Left ventricle myocardium inferior (tissue), 1 donor: Measurements from ENCODE around the gene PCDHA2. TPM values are rescaled to one million over a fixed set of nuclear protein-coding genes. Genes with fewer than 3 reads are reported as not detected.

Experiments
- DNase-seq: peaks from one replicate; pipeline ENCODE4 v3.0.0-alpha.2; 2020
- H3K27ac ChIP-seq: fragments of 200-600 bp; replicated peaks from 2 replicates; pipeline ENCODE4 v1.8.0; 2021
- H3K27me3 ChIP-seq: fragments of 200-600 bp; 2 replicates; pipeline ENCODE4 v1.8.0; 2021; ENCODE audit warnings: low read depth
- H3K36me3 ChIP-seq: fragments of 200-600 bp; 2 replicates; pipeline ENCODE4 v1.8.0; 2021
- H3K4me1 ChIP-seq: fragments of 200-600 bp; 2 replicates; pipeline ENCODE4 v1.8.0; 2021
- H3K4me3 ChIP-seq: fragments of 200-600 bp; 2 replicates; pipeline ENCODE4 v1.8.0; 2021; ENCODE audit warnings: mild to moderate bottlenecking, moderate library complexity
- H3K9me3 ChIP-seq: fragments of 200-600 bp; replicated peaks from 2 replicates; pipeline ENCODE4 v1.8.0; 2021
- intact Hi-C: fragments of 100-400 bp; cut with micrococcal nuclease; formaldehyde crosslinking; loops from one replicate; pipeline ENCODE4 v1.11.0; 2022
- long read RNA-seq: library from polyadenylated mRNA; unstranded; transcript quantifications from one replicate; pipeline ENCODE4 v2.0.0, GENCODE V29; 2021
- total RNA-seq: library from RNA; stranded (reverse); fragmentation: NEBNext Ultra II Directional; extraction: Animal tissue kit (Norgen Biotek cat#: 25700); gene quantifications from one replicate; pipeline ENCODE4 v1.2.1, GENCODE V29; 2021
- TF ChIP-seq, protein P1 (sequence below): fragments of 200-600 bp; IDR thresholded peaks from 2 replicates; pipeline ENCODE4 v1.8.0; 2021; ENCODE audit warnings: antibody characterized with exemption, mild to moderate bottlenecking, borderline replicate concordance
- donor health status: DM: no; HTN: yes; CAD: no; lungs with severe emphysema.

The PCDHA2 gene
- total RNA-seq, result not detected
- long read RNA-seq, result 0 reads

DNA sequence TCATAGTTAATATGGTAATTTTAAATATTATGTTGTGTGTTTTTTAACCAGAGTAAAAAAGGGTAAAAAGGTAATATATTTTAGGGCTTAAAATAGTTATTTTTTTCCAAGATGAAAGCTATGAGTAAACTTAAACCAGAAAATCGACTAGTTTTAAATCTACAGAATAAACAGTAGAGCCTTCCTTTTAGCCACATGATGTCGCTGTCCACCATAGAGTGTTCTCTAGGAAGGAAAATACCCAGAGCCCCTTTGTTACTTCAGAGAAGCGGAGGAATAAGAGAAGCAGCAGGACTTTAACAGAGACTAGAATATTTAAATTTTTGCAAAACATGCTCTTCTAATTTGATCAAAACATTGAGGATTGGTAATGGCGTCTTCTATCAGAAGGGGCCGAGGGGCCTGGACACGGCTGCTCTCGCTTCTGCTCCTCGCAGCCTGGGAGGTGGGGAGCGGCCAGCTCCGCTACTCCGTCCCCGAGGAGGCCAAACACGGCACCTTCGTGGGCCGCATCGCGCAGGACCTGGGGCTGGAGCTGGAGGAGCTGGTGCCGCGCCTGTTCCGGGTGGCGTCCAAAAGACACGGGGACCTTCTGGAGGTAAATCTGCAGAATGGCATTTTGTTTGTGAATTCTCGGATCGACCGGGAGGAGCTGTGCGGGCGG, at the start of gene PCDHA2:
TSS of gene PCDHA2 (plus strand) at position 258 of the 664 bp plus-strand sequence.
- Histone ChIP-seq H3K4me3 (peak within 1 kb of the TSS; percentile 37), H3K27me3 (peaks cover 47% of the 10 kb centered on the region)

DNA sequence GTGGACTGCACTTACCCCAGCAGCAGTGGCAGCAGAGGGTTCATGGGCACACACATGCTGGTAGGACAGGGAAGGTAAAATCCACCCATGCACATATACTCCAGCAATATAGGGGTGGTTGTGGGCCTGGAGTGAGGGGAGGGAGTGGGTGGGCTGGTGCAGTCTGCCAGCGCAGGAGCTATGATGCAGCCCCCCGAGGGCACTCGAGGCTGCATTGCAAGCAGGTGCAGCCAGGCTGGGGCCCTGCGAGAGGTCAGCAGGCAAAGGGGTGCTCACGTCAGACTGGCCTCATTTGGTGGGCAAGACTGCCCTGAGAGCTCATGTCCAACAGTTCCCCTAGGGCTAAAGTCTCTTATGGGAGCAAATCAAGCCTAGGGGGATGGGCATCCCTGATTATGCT, 41.1 kb upstream of the PCDHA2 start:
- intact Hi-C loops, result no loop called here
- Histone ChIP-seq H3K27me3 (no peaks in the 10 kb centered on the region), H3K36me3 (no peaks in the 10 kb centered on the region), H3K27ac (no peak overlapping the region), H3K4me1 (no peaks in the 10 kb centered on the region), H3K9me3 (peaks cover 99% of the 10 kb centered on the region), H3K4me3 (no peak overlapping the region)
- no peak for DNase-seq
- TF ChIP-seq, protein P1, sequence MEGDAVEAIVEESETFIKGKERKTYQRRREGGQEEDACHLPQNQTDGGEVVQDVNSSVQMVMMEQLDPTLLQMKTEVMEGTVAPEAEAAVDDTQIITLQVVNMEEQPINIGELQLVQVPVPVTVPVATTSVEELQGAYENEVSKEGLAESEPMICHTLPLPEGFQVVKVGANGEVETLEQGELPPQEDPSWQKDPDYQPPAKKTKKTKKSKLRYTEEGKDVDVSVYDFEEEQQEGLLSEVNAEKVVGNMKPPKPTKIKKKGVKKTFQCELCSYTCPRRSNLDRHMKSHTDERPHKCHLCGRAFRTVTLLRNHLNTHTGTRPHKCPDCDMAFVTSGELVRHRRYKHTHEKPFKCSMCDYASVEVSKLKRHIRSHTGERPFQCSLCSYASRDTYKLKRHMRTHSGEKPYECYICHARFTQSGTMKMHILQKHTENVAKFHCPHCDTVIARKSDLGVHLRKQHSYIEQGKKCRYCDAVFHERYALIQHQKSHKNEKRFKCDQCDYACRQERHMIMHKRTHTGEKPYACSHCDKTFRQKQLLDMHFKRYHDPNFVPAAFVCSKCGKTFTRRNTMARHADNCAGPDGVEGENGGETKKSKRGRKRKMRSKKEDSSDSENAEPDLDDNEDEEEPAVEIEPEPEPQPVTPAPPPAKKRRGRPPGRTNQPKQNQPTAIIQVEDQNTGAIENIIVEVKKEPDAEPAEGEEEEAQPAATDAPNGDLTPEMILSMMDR, result no peak

More for the DNA sequence above, at the start of gene PCDHA2:
- H3K36me3 ChIP-seq, result no peaks in the 10 kb centered on the region
- H3K27ac ChIP-seq, result no peak within 1 kb of the TSS
- intact Hi-C loops, result no loop called here
- TF ChIP-seq, protein P1, result peak; percentile 22
- peaks cover 90% of the 10 kb centered on the region for H3K9me3 ChIP-seq
- no peak for DNase-seq
- no peaks in the 10 kb centered on the region for H3K4me1 ChIP-seq

DNA sequence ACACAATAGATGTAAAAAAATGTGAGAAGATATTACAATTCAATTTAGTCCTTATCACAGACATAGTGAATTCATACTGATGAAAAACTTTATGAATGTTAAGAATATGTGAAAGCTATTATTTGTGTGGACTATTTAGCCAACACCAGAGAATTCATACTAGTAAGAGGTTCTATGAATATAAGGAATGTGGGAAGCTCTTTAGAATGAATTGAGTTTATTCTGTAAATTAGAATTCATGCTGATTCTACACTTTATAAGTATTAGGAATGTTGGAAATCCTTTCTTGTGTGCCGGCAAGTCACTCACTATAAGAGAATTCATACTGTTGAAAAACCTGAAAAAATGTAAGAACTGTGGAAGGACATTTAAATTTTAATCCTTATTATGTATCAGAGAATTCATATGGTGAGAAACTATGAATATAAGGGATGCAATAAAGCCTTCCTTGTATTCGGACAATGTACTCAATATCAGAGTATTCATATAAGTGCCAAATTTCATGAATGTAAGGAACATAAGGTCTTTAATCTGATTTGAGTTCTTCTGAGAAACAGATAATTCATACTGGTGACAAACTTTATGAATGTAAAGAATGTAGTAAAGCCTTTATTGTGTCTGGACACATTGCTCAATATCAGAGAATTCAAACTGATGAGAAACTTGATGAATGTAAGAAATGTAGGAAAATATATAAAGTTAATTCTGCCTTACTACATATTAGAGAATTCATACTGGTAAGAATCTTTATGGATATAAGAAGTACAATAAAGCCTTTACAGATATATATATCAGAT, 30.3 kb upstream of the PCDHA2 start:
- TF ChIP-seq, protein P1, result no peak
- no peak overlapping the region for H3K4me3 ChIP-seq
- intact Hi-C loops, result no loop called here
- peaks cover 100% of the 10 kb centered on the region for H3K9me3 ChIP-seq
- no peak for DNase-seq
- H3K36me3 ChIP-seq, result peaks cover 3% of the 10 kb centered on the region
- H3K27ac ChIP-seq, result no peak overlapping the region
- H3K4me1 ChIP-seq, result no peaks in the 10 kb centered on the region
- H3K27me3 ChIP-seq, result no peaks in the 10 kb centered on the region

DNA sequence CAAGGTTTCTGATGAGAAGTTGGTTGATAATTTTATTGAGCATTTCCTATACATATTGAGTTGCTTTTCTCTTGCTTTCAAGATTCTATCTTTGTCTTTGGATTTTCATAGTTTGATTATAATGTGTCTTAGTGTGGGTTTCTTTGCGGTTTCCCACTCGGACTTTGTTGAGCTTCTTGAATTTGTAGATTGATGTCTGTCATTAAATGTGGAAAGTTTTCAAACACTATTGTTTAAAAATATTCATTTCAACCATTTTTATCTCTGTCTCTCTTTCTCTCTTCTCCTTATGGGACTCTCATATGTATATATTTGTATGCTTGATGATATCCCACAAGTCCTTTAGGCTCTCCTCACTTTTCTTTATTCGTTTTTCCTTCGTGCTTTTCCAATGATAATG, 27.2 kb upstream of the PCDHA2 start:
- H3K9me3 ChIP-seq, result peaks cover 100% of the 10 kb centered on the region
- no peaks in the 10 kb centered on the region for H3K4me1 ChIP-seq
- H3K27ac ChIP-seq, result no peak overlapping the region
- TF ChIP-seq, protein P1, result no peak
- intact Hi-C loops, result no loop called here
- no peak for DNase-seq
- no peaks in the 10 kb centered on the region for H3K27me3 ChIP-seq
- H3K4me3 ChIP-seq, result no peak overlapping the region
- H3K36me3 ChIP-seq, result peaks cover 3% of the 10 kb centered on the region

DNA sequence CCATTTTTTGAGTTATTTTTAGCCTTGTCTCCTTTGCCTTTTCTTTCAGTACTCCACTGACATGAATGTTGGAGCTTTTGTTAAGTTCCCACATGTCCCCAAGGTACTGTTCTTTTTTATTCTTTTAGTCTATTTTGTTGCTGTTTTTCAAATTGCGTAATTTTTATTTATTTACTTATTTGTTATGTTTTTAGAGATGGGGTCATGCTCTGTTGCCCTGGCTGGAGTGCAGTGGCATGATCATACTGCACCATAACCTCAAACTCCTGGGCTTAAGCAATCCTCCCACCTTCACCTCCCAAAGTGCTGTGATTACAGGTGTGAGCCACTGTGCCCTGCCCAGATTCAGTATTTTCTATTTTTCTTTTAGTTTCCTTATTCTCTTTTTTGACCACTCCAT, 14.1 kb upstream of the PCDHA2 start:
- H3K27me3 ChIP-seq, result peaks cover 25% of the 10 kb centered on the region
- H3K9me3 ChIP-seq, result peaks cover 100% of the 10 kb centered on the region

More for the DNA sequence above, 14.1 kb upstream of the PCDHA2 start:
- Histone ChIP-seq H3K4me1 (no peaks in the 10 kb centered on the region), H3K4me3 (no peak overlapping the region), H3K27ac (no peak overlapping the region), H3K36me3 (no peaks in the 10 kb centered on the region)
- intact Hi-C loops, result no loop called here
- DNase-seq, result no peak
- TF ChIP-seq, protein P1, result no peak
